Measurements from ENCODE around the gene CUL1. TPM values are rescaled to one million over a fixed set of nuclear protein-coding genes. Genes with fewer than 3 reads are reported as not detected.

Gene CUL1
- total RNA-seq, 1 experiment from 2014 or later = 32.0 TPM

DNA sequence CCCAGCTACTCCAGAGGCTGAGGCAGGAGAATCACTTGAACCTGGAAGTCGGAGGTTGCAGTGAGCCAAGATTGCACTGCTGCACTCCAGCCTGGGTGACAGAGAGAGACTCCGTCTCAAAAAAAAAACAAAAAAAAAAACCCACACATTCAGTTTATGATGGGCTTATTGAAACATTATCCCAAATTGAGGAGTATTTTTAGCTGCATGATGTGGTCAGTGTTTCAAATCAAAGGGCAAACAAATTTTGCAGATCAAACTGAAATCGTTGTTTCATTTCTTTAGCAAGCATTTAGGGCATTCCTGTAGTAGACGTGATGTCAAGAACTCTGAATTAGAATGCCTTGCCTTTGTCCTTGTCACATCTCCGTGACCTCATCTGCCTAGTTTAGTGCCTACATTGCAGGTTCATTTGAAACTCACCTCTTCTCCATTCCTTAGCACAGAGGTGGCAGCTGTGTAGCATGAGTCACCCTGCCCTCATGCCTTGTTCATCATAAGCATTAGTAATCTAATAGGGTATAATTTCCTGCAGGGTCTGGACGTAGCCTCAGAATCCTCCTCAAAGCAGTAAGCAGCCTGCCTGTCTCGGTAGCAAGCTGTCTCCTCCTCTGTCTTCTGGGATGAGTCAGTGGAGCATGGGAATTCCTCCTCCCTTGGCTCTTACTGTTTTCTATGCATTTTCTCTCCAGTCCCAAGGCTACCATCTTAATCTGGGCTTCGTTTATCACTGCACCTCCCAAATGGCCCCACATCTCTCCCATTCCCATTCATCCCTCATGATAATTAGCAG is 73.8 kb downstream of the CUL1 start:
- peaks cover 11% of the 10 kb centered on the region for H3K36me3 ChIP-seq
- H3K4me3 ChIP-seq = no peak overlapping the region
- no peaks in the 10 kb centered on the region for H3K9me3 ChIP-seq
- peak; percentile 87 for DNase-seq
- no peaks in the 10 kb centered on the region for H3K27me3 ChIP-seq

DNA sequence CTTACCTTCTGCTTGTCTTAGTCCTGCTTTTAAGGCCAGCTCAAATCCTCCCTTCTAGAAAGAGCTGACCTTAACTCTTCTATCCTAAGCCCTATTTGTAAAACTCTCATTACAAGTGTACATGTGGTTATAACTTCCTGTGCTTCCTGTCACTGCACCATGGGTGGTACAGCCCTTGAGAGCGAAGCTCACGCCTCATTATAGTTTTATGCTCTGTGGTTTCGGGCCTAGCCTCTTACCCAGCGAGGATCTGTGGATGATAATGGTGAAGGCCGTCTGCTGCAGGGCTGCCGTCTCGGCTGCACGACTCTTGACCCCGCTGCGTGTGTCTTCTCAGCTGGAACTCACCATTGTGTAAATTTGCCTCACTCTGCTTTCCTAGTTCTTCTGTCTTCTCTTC is 74.6 kb downstream of the CUL1 start:
- Histone ChIP-seq H3K4me3 (no peak overlapping the region), H3K27me3 (no peaks in the 10 kb centered on the region), H3K36me3 (peaks cover 11% of the 10 kb centered on the region), H3K9me3 (no peaks in the 10 kb centered on the region)
- DNase-seq = no peak

DNA sequence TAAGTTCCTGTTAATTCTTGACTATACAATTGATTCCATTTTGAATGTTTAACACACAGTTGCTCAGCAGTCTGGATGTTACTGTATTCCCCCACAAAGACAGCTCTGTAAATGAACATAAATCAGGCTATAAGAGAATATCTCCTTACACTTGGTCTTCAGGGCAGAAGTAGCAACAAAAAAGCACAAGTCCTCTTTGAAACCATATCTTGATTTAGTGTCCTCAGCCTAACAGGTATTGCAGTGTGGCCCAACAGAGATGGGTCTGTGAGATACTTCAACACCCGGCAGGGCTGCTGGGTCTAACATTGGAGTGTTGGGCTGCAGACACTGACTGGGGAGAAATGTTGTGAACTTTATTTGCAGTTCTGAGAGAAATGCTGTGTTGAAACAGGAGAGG is 75.8 kb downstream of the CUL1 start:
- H3K27me3 ChIP-seq = no peaks in the 10 kb centered on the region
- H3K4me3 ChIP-seq = no peak overlapping the region
- H3K36me3 ChIP-seq = peaks cover 11% of the 10 kb centered on the region
- DNase-seq = no peak
- H3K9me3 ChIP-seq = no peaks in the 10 kb centered on the region

DNA sequence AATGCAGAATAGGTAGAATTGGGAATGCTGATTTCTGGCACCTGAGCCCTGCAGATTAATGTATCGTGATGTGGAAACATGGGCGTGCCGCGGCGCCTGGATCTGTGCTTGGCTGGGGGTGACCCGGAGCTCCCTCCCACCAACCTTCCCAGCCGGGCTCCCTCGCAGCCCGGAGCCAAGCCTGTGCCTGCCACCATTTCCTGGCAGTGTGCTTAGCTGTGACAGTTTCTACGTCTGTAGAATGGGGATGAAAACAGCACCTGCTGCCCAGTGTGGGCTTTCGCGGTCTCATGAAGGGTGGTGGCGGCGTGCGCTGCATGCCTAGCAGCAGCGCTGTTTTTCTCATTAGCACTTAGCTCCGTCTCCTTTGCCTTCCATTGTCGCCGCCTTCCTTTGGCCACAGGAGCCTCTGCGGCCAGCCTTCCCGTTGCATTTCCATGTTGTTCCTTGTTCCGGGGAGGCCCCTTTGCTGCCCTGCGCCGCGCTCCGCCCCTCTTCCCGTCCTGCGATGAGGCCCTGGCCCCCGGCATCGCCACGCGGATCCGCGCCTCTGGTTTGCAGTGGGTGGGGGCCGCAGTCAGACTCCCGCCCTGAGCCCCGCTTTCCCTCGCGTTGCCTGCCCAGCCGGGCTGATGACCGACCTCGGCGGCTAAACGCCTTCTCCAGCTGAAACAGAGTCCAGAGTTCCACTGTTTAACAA is 84.2 kb downstream of the CUL1 start:
- no peaks in the 10 kb centered on the region for H3K27me3 ChIP-seq
- no peak overlapping the region for H3K4me3 ChIP-seq
- peaks cover 17% of the 10 kb centered on the region for H3K36me3 ChIP-seq
- no peak for DNase-seq
- no peaks in the 10 kb centered on the region for H3K9me3 ChIP-seq

DNA sequence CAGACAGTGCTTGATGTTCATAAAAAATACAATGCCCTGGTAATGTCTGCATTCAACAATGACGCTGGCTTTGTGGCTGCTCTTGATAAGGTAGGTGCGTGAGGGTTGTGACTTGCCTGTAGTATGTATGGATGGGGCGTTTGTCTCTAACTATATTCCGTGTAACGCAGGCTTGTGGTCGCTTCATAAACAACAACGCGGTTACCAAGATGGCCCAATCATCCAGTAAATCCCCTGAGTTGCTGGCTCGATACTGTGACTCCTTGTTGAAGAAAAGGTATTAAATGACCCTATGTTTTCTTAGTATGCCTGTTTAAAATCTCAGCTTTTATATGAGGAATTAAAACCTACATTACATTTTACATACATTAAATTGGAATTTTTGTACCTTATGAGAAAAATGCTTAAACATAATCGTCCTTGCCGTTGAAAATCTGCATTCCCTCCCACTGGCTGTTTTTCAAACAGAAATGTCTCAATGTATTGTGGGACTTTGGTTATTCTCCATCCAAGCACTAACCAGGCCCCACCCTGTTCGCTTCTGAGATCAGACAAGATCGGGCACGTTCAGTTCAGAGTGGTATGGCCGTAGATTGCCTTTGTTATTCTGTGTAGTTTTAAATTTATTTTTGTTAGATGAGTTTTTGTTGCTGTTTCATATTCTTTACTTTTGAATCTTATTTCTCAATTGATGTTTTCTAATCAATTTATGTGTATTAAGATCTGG is 85.3 kb downstream of the CUL1 start:
- no peak overlapping the region for H3K4me3 ChIP-seq
- H3K36me3 ChIP-seq = peaks cover 20% of the 10 kb centered on the region
- no peaks in the 10 kb centered on the region for H3K9me3 ChIP-seq
- no peak for DNase-seq
- H3K27me3 ChIP-seq = no peaks in the 10 kb centered on the region

DNA sequence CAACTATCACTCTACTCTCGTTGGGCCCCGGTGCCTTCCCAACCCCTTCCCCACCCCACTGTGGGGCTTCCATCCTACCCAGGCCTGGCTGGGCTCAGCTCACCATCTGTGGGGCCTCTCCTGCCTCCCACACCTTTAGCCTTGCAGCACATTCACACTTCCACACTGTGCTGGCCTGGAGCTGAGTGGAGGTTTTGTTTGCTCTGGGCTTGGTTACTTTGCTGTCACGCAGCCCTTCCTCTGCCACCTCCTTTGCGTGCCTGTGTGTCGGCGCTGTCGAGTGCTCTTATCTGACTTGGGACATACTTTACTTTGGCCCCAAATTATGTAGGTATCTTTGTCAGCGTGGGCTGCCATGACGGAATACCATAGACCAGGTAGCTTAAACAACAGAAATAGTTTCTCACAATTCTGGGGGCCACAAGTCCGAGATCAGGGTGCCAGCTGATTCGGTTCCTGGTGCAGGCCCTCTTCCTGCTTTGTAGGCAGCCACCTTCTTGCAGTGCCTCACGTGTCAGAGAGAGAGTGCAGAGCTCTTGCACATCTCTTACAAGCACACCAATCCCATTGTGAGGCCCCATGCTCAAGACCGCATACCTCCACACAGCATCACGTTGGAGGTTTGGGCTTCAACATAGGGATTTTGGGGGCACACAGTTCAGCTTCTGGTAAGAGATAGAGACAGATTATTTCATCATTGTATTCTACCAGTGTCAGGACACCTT is 89.0 kb downstream of the CUL1 start:
- no peak for DNase-seq
- H3K4me3 ChIP-seq = no peak overlapping the region
- H3K9me3 ChIP-seq = no peaks in the 10 kb centered on the region
- peaks cover 32% of the 10 kb centered on the region for H3K36me3 ChIP-seq
- H3K27me3 ChIP-seq = no peaks in the 10 kb centered on the region

DNA sequence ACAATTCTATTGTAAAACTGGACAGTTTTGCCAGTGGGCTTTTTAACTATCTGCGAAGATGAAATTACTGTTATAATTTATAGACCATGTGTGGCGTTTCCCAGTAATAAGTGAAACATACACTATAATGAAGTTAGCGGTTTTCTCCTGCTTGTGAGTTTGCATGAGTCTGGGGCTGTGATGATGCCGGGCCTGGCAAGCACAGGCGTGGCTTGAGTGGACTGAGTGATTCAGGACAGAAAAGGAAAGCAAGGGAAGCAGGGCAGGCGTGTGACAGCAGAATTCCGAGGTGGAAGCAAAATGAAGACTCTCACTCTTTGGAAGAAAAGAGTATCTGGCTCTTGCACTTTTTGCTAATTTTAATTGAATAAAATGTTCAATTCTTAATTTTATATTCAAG is 90.5 kb downstream of the CUL1 start:
- no peak overlapping the region for H3K4me3 ChIP-seq
- DNase-seq = no peak
- H3K9me3 ChIP-seq = no peaks in the 10 kb centered on the region; the same call in 1 of the 2 replicates
- peaks cover 39% of the 10 kb centered on the region for H3K36me3 ChIP-seq
- no peaks in the 10 kb centered on the region for H3K27me3 ChIP-seq

DNA sequence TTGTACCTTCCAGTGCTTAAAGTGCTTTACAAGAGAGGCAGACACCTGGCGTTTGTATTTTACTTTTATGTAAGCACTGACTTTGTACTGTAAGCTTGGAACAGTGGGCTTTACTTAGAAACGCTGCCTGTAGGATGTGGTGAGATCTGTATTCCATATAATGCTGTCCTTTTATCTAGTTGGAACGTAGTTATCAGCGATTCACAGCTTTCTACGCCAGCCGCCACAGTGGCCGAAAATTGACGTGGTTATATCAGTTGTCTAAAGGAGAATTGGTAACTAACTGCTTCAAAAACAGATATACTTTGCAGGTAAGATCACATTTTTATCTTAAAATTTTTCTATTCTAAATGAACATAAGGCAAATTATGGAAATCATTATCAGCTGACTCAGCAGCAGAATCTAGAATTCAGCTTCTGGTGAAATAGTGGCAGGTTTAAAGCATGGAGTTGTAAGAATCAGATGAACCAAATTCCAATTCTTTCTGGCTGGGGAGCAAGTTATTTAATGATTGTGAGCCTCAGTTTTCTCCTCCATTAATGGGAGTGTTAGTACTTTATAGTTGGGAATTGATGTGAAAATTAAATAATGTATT is 91.5 kb downstream of the CUL1 start:
- H3K27me3 ChIP-seq = no peaks in the 10 kb centered on the region
- H3K36me3 ChIP-seq = peaks cover 47% of the 10 kb centered on the region
- no peak overlapping the region for H3K4me3 ChIP-seq
- DNase-seq = no peak
- no peaks in the 10 kb centered on the region; the same call in 1 of the 2 replicates for H3K9me3 ChIP-seq

DNA sequence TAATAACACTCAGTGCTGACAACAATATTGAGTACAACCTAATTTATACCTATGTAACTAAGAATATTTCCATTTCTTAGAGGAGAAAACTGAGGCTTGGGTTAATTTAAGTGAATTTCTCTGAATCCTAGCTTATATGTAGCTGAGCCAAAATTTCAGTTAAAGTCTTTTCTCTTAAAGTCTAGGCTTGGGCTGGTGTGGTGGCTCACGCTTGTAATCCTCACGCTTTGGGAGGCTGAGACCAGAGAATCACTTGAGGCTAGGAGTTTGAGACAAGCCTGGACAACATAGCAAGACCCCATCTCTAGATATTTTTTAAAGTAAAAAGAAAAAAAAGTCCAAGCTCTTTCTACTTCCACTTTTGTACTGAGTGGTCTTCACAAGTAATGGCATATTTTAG is 92.1 kb downstream of the CUL1 start:
- H3K27me3 ChIP-seq = no peaks in the 10 kb centered on the region
- H3K4me3 ChIP-seq = no peak overlapping the region
- H3K9me3 ChIP-seq = no peaks in the 10 kb centered on the region; the same call in 1 of the 2 replicates
- peaks cover 47% of the 10 kb centered on the region for H3K36me3 ChIP-seq
- no peak for DNase-seq

DNA sequence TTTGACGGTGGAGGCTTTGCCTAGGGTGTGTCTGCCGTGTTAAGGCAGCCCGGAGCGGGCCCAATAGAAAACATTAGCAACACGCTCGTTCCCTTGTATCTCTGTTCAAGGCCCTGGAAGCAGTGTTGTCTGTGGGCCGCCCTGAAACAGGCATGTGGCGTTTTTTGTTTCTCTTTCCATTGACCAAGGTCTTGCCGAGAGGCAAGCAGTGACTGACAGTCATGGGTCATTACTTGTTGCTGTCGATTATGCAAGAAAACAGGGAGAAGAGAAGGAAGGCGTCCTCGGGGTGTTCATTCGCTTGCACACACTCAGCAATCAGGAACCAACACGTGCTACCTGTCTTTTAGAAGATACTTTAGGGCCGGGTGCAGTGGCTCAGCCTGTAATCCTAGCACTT is 92.8 kb downstream of the CUL1 start:
- DNase-seq = no peak
- H3K9me3 ChIP-seq = no peaks in the 10 kb centered on the region; the same call in 1 of the 2 replicates
- no peaks in the 10 kb centered on the region for H3K27me3 ChIP-seq
- H3K36me3 ChIP-seq = peaks cover 43% of the 10 kb centered on the region
- H3K4me3 ChIP-seq = no peak overlapping the region

DNA sequence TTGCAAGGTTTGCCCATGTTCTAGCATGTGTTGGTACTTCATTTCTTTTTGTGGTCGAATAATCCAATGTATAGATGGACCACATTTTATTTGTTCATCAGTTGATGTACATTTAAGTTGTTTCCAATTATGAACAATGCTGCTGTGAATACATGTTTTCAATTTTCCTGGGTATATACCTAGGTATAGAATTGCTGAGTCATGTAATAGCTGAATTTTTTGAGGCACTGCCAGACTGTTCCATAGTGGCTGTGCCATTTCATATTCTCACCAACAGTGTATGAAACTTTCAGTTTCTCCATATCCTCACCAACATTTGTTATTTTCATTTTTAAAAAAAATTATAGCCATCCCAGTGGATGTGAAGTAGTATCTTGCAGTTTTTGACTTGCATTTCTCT is 94.9 kb downstream of the CUL1 start:
- no peaks in the 10 kb centered on the region for H3K27me3 ChIP-seq
- DNase-seq = no peak
- H3K36me3 ChIP-seq = peaks cover 44% of the 10 kb centered on the region
- H3K9me3 ChIP-seq = no peaks in the 10 kb centered on the region; the same call in 1 of the 2 replicates
- no peak overlapping the region for H3K4me3 ChIP-seq

DNA sequence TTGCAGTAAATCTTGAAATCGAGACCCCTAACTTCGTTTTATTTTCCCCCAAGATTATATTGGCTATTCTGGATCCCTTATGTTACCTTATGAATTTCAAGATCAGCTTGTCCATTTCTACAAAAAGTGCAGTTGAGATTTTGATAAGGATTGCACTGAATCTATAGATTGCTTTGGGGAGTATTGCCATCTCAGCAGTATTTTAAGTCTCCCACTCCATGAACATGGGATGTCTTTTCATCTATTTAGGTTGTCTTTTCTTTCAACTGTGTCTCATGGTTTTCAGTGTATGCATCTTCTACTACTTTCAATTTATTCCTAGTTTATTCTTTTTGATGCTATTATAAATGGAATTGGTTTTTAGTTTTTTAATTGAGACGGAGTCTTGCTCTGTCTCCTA is 95.8 kb downstream of the CUL1 start:
- Histone ChIP-seq H3K36me3 (peaks cover 46% of the 10 kb centered on the region), H3K27me3 (no peaks in the 10 kb centered on the region), H3K4me3 (no peak overlapping the region), H3K9me3 (no peaks in the 10 kb centered on the region; the same call in 1 of the 2 replicates)
- no peak for DNase-seq

DNA sequence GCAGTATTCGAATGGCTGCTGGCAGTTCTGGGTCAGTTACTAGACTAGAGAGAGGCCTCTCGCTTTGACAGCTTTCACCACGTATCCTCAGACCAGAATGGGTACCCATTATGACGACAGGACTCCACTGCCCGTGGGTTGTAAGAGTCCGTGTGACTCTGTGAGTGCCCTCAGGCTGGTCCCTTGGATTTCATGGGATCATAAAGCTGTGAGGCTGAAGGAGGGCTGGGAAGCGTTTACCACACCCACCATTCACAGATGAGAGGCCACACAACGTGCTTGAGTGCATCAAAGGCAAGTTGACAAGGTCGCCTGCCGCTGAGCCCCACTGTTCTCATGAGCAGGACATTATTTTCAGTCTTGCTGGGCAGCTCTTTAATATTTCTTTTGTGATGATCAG is 98.1 kb downstream of the CUL1 start:
- no peak for DNase-seq
- peaks cover 41% of the 10 kb centered on the region for H3K36me3 ChIP-seq
- H3K4me3 ChIP-seq = no peak overlapping the region
- no peaks in the 10 kb centered on the region for H3K27me3 ChIP-seq
- no peaks in the 10 kb centered on the region; the same call in 1 of the 2 replicates for H3K9me3 ChIP-seq

DNA sequence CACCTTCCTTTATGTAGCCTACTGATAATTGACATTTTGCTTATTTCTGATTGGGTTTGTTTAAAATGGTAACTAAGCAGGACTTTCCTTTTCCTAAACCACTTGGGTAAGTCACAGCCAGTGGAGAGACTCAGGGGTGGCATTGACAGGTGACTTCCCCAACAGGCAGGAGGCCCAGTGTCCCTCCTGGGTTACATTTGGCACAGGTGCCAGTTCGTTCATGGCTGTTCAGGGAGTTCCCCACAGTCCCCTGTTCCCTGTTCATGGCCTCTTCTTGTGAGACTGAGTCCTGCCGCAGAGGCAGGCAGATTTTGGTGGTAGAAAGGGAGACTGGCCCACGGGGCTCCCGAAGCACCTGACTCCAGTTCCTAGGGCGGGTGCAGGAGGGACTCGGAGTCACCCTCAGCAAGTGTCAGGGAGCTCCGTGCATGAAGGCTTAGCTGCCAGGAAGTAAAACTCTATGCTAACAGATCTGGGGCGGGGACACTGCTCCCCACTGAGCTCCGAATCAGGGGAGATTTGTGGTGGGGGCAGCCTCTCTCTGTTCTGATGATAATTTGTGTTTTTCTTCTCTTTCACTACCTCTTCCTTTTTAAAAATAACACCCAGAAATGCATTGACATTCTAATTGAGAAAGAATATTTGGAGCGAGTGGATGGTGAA is 101.3 kb downstream of the CUL1 start:
- no peak overlapping the region for H3K4me3 ChIP-seq
- DNase-seq = no peak
- H3K9me3 ChIP-seq = no peaks in the 10 kb centered on the region
- peaks cover 11% of the 10 kb centered on the region for H3K36me3 ChIP-seq
- no peaks in the 10 kb centered on the region for H3K27me3 ChIP-seq

DNA sequence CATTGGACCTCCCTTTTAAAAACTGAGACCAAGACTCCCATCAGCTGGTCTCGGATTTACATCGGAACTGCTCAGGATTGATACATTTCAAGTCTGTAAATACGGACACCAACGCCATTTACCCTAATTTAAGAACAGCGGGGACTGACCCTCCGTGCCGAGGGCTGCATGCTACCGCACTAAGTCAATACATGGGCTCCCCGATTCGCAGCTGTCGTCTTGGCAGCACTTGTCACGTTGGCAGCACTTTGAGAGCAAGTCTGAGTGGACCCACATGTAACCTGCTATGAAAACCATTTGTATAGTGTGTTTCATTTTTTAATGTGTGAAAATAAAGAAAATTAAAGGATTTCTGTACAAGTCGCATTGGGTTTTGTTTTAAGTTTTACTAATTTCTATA is 102.0 kb downstream of the CUL1 start:
- no peak for DNase-seq
- peaks cover 11% of the 10 kb centered on the region for H3K36me3 ChIP-seq
- H3K27me3 ChIP-seq = no peaks in the 10 kb centered on the region
- no peaks in the 10 kb centered on the region for H3K9me3 ChIP-seq
- no peak overlapping the region for H3K4me3 ChIP-seq

DNA sequence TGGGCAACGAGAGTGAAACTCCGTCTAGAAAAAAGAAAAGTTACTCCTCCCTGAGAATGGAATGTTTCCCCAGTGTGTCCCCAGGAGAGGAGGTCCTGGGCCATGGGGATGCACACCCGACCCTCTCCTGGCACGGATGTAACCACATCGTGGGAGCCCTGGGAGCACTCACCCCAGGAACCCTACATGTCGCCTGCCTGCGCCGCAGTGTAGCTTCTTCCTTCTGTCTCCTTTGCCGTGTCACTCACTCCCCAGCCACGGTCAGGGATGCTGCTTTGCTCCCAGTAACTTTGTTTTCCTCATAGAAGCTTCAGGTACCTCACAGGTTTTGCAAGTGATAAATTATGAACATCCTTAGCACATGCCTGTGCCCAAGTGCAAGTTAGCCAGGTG is 103.4 kb downstream of the CUL1 start:
- H3K36me3 ChIP-seq = peaks cover 8% of the 10 kb centered on the region
- DNase-seq = no peak
- no peaks in the 10 kb centered on the region for H3K9me3 ChIP-seq
- H3K27me3 ChIP-seq = no peaks in the 10 kb centered on the region
- no peak overlapping the region for H3K4me3 ChIP-seq
